HG03060 (cell line): ENCODE results near the gene EFNA5.

ENCODE experiments used
- ATAC-seq: cut with Tn5 transposase; IDR thresholded peaks from one replicate; pipeline ENCODE4 v1.9.1; 2021; ENCODE audit warnings: low read depth, moderate number of reproducible peaks; ENCODE audit not compliant: unreplicated experiment

EFNA5 gene

GRCh38 chr5:107531308-107531707, 139.4 kb downstream of the EFNA5 start:
- no peak for ATAC-seq

- no peak for ATAC-seq
Measured at GRCh38 chr5:107529618-107530017, 141.1 kb downstream of the EFNA5 start.

- ATAC-seq, result no peak
Measured at GRCh38 chr5:107526270-107526937, 144.3 kb downstream of the EFNA5 start.

- no peak for ATAC-seq
Measured at GRCh38 chr5:107524111-107524510, 146.6 kb downstream of the EFNA5 start.

- no peak for ATAC-seq
Measured at GRCh38 chr5:107523029-107523680, 147.6 kb downstream of the EFNA5 start.

- ATAC-seq, result no peak
Measured at GRCh38 chr5:107522456-107522855, 148.3 kb downstream of the EFNA5 start.

GRCh38 chr5:107519900-107520354, 150.8 kb downstream of the EFNA5 start:
- ATAC-seq, result no peak

GRCh38 chr5:107518616-107519015, 152.1 kb downstream of the EFNA5 start:
- no peak for ATAC-seq

GRCh38 chr5:107518190-107518589, 152.5 kb downstream of the EFNA5 start:
- ATAC-seq, result no peak

- no peak for ATAC-seq
Measured at GRCh38 chr5:107517185-107518033, 153.3 kb downstream of the EFNA5 start.

GRCh38 chr5:107516452-107517184, 154.1 kb downstream of the EFNA5 start:
- ATAC-seq, result no peak

- no peak for ATAC-seq
Measured at GRCh38 chr5:107515521-107516080, 155.1 kb downstream of the EFNA5 start.

- ATAC-seq, result no peak
Measured at GRCh38 chr5:107514305-107514704, 156.4 kb downstream of the EFNA5 start.

- ATAC-seq, result no peak
Measured at GRCh38 chr5:107513337-107514085, 157.2 kb downstream of the EFNA5 start.

- ATAC-seq, result no peak
Measured at GRCh38 chr5:107512029-107512428, 158.7 kb downstream of the EFNA5 start.

GRCh38 chr5:107510125-107510524, 160.6 kb downstream of the EFNA5 start:
- no peak for ATAC-seq

- no peak for ATAC-seq
Measured at GRCh38 chr5:107508097-107508496, 162.6 kb downstream of the EFNA5 start.

GRCh38 chr5:107505763-107506534, 164.8 kb downstream of the EFNA5 start:
- no peak for ATAC-seq

GRCh38 chr5:107504424-107504823, 166.3 kb downstream of the EFNA5 start:
- ATAC-seq, result no peak
